OCI-LY1 (cell line): ENCODE results near the gene NDFIP2.

Experiments
- H2AFZ ChIP-seq: fragments of 200-600 bp; sonication (generic), shearing (Covaris generic); 2 replicates; pipeline ENCODE4 v1.6.0; 2014; ENCODE audit warnings: antibody characterized with exemption, mild to moderate bottlenecking, low read length
- H3F3A ChIP-seq: fragments of 200-600 bp; sonication (generic), shearing (Covaris generic); 2 replicates; pipeline ENCODE4 v1.6.0; 2014; ENCODE audit warnings: mild to moderate bottlenecking, antibody characterized with exemption, low read length, moderate library complexity; ENCODE audit not compliant: insufficient read depth
- H3K27ac ChIP-seq: fragments of 200-600 bp; sonication (generic); 2 replicates; pipeline ENCODE4 v1.5.1; 2014; ENCODE audit warnings: low read length, mixed run types, mild to moderate bottlenecking, low read depth; ENCODE audit not compliant: poor library complexity, severe bottlenecking
- H3K27me3 ChIP-seq: fragments of 200-600 bp; sonication (generic); 2 replicates; pipeline ENCODE4 v1.6.0; 2014; ENCODE audit warnings: antibody characterized with exemption, mild to moderate bottlenecking, low read length, moderate library complexity; ENCODE audit not compliant: insufficient read depth
- H3K36me3 ChIP-seq: fragments of 200-600 bp; sonication (generic); 2 replicates; pipeline ENCODE4 v1.6.1; 2014; ENCODE audit warnings: mild to moderate bottlenecking, antibody characterized with exemption, low read length, moderate library complexity, mixed read lengths; ENCODE audit not compliant: insufficient read depth
- H3K4me1 ChIP-seq: fragments of 200-600 bp; sonication (generic); 2 replicates; pipeline ENCODE4 v1.5.1; 2014; ENCODE audit warnings: mild to moderate bottlenecking, low read length, moderate library complexity; ENCODE audit not compliant: insufficient read depth, severe bottlenecking
- H3K4me2 ChIP-seq: fragments of 200-600 bp; sonication (generic), shearing (Covaris generic); 2 replicates; pipeline ENCODE4 v1.6.1; 2014; ENCODE audit warnings: low read length
- H3K4me3 ChIP-seq: fragments of 200-600 bp; sonication (generic); 2 replicates; pipeline ENCODE4 v1.5.1; 2014; ENCODE audit warnings: low read length, low read depth, mild to moderate bottlenecking, mixed read lengths; ENCODE audit not compliant: poor library complexity, severe bottlenecking
- H3K79me2 ChIP-seq: fragments of 200-600 bp; shearing (Covaris generic); 2 replicates; pipeline ENCODE4 v1.6.1; 2016; ENCODE audit warnings: mixed run types, low read length, mixed read lengths; ENCODE audit not compliant: insufficient read depth
- H3K9ac ChIP-seq: fragments of 200-600 bp; sonication (generic), shearing (Covaris generic); 2 replicates; pipeline ENCODE4 v1.6.1; 2014; ENCODE audit warnings: mild to moderate bottlenecking, low read length, mixed read lengths
- H3K9me2 ChIP-seq: fragments of 200-600 bp; sonication (generic), shearing (Covaris generic); 2 replicates; pipeline ENCODE4 v1.6.1; 2014; ENCODE audit warnings: low read depth, mild to moderate bottlenecking, low read length, mixed read lengths
- H3K9me3 ChIP-seq: fragments of 200-600 bp; shearing (Covaris generic); 2 replicates; pipeline ENCODE4 v1.6.1; 2014; ENCODE audit warnings: low read length, mixed read lengths
- H4K20me1 ChIP-seq: fragments of 200-600 bp; sonication (generic), shearing (Covaris generic); 2 replicates; pipeline ENCODE4 v1.6.0; 2016; ENCODE audit warnings: mild to moderate bottlenecking, low read length; ENCODE audit not compliant: insufficient read depth
- EZH2 ChIP-seq: fragments of 200-600 bp; sonication (generic), shearing (Covaris generic); IDR thresholded peaks from 2 replicates; pipeline ENCODE4 v1.8.0; 2017; ENCODE audit warnings: borderline replicate concordance, mixed run types, mild to moderate bottlenecking, antibody characterized with exemption, low read length, moderate library complexity, mixed read lengths
- TF ChIP-seq, protein P1 (sequence below): fragments of 200-600 bp; sonication (generic), shearing (Covaris generic); IDR thresholded peaks from 2 replicates; pipeline ENCODE4 v1.5.1; 2017; ENCODE audit warnings: mild to moderate bottlenecking, antibody characterized with exemption, low read length, moderate library complexity, mixed read lengths

Gene NDFIP2

DNA sequence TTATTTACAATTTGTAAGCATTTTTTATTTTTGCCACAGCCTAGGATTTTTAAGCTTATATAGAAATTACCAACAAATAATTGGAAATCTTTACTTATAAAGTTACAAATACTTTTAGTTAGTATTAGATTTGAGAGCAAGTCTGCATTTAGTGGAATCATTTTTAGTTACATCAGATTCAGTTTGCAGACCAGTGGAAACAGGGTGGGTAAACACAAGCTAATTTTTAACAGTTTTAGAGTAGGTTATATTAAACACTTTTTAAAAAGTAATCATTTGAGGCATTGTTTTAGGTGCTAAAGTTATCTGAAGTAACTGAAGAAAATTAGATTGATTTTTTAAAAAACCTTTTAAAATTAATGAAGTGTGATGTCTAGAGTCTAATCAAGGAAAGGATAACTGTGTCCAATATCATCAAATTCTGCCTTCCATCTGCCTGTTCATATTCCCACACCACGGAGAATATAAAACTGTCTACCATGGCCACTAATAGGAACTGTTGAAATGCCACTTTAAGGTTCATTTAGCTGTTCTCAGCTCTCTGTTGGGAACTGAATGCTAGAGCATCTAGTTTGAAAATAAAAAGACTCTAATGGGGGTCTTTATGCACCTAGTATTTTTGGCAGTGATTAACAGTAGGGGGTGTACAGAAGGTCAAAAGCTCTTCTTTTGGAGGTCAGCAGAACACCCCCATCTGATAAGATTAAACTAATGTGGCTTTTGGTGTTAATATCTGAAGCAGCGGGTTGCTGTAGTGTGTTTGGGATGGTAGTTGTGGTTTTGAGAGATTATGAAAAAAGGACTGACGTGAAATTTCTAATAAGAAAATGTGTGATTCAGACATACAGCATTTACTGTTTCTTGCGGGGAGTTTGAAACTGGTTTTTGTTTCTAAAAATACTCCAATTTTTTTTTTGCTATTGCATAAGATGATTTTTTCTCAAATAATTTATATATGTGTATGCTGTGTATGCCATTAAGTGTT is 66.5 kb downstream of the NDFIP2 start:
- Histone ChIP-seq H2AFZ (no peak overlapping the region), H3K4me2 (no peak overlapping the region)

DNA sequence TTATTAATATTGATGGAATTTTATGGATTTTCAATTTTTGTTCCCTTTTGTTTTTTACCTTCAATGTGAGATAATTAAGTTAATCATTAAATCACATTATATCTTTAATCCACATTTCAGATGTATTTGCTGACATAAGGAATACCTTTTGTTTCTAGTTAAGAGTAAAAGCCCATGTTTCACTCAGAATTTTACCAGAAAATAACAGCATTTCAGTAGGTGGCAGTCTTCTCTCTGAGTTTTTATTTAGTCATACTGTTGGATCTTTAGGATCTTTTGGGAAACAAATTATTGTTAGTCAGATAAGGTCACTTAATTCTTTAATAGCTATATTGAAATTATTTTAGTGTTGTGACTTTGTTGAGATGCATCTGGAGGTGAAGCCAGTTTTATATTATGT is 67.9 kb downstream of the NDFIP2 start:
- H3K27ac ChIP-seq, result no peak overlapping the region
- H3K36me3 ChIP-seq, result 0 out of 2 replicates have a peak, but pooled peaks cover 4% of the 10 kb centered on the region
- H3F3A ChIP-seq, result no peaks in the 10 kb centered on the region
- no peaks in the 10 kb centered on the region for H3K9me3 ChIP-seq
- H3K4me1 ChIP-seq, result no peaks in the 10 kb centered on the region
- H4K20me1 ChIP-seq, result no peaks in the 10 kb centered on the region
- no peaks in the 10 kb centered on the region for H3K27me3 ChIP-seq
- no peaks in the 10 kb centered on the region for H3K79me2 ChIP-seq
- H3K9ac ChIP-seq, result no peak overlapping the region
- no peaks in the 10 kb centered on the region for H3K9me2 ChIP-seq
- TF ChIP-seq, protein P1, sequence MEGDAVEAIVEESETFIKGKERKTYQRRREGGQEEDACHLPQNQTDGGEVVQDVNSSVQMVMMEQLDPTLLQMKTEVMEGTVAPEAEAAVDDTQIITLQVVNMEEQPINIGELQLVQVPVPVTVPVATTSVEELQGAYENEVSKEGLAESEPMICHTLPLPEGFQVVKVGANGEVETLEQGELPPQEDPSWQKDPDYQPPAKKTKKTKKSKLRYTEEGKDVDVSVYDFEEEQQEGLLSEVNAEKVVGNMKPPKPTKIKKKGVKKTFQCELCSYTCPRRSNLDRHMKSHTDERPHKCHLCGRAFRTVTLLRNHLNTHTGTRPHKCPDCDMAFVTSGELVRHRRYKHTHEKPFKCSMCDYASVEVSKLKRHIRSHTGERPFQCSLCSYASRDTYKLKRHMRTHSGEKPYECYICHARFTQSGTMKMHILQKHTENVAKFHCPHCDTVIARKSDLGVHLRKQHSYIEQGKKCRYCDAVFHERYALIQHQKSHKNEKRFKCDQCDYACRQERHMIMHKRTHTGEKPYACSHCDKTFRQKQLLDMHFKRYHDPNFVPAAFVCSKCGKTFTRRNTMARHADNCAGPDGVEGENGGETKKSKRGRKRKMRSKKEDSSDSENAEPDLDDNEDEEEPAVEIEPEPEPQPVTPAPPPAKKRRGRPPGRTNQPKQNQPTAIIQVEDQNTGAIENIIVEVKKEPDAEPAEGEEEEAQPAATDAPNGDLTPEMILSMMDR, result peak; percentile 39; the same call in 1 of the 2 replicates
- no peak for TF ChIP-seq EZH2
- H2AFZ ChIP-seq, result no peak overlapping the region
- no peak overlapping the region for H3K4me3 ChIP-seq
- H3K4me2 ChIP-seq, result no peak overlapping the region

More for the DNA sequence above, 66.5 kb downstream of the NDFIP2 start:
- no peak overlapping the region for H3K9ac ChIP-seq
- no peaks in the 10 kb centered on the region for H3K9me2 ChIP-seq
- no peak for TF ChIP-seq EZH2
- TF ChIP-seq, protein P1, result no peak
- no peaks in the 10 kb centered on the region for H3K4me1 ChIP-seq
- H3K27me3 ChIP-seq, result no peaks in the 10 kb centered on the region
- H3K79me2 ChIP-seq, result no peaks in the 10 kb centered on the region
- no peaks in the 10 kb centered on the region for H4K20me1 ChIP-seq
- 0 out of 2 replicates have a peak, but pooled peaks cover 2% of the 10 kb centered on the region for H3K36me3 ChIP-seq
- no peaks in the 10 kb centered on the region for H3F3A ChIP-seq
- H3K27ac ChIP-seq, result no peak overlapping the region
- no peak overlapping the region for H3K4me3 ChIP-seq
- no peaks in the 10 kb centered on the region for H3K9me3 ChIP-seq

DNA sequence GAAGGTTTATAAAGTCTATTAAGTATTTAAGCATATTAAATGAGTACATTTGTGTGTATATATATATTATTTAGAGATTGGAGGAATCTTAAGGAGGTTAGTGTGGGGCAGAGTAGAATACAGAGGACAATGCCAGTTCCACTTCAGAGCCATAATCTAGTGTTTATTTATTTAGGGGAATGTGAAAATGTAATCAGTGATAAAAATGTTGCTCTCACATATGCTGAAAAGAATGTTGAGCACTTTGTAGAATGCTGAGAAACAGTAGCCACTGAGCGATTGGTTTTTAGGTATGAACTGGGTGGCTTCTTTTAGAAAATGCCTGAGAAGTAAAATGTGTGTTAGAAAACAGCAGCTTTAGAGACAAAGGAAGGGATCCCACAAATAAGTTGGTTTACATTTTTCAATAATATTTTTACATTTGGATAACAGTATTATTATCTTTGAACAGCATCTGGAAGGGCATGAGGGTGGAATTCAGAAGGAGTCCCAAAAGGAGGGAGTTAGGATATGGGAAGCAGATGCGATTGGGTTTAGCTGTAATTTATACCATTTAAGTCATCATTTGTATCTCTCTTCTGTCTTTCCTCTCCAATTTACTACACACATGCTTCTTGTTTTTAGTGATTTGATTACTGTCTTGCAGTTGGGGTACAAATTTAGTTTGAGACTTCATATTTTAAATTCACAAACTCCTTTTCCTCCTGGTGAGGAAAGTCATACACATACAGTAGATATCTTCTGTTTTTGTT is 68.6 kb downstream of the NDFIP2 start:
- no peaks in the 10 kb centered on the region for H3K79me2 ChIP-seq
- H3K4me1 ChIP-seq, result no peaks in the 10 kb centered on the region
- no peaks in the 10 kb centered on the region for H3F3A ChIP-seq
- no peaks in the 10 kb centered on the region for H3K27me3 ChIP-seq
- no peak overlapping the region for H3K4me2 ChIP-seq
- H4K20me1 ChIP-seq, result no peaks in the 10 kb centered on the region
- no peak overlapping the region for H2AFZ ChIP-seq
- no peak overlapping the region for H3K9ac ChIP-seq
- no peaks in the 10 kb centered on the region for H3K9me3 ChIP-seq
- H3K4me3 ChIP-seq, result no peak overlapping the region
- H3K27ac ChIP-seq, result no peak overlapping the region
- no peaks in the 10 kb centered on the region for H3K9me2 ChIP-seq
- H3K36me3 ChIP-seq, result 0 out of 2 replicates have a peak, but pooled peaks cover 4% of the 10 kb centered on the region
- TF ChIP-seq, protein P1, result no peak
- no peak for TF ChIP-seq EZH2
